GM12878 (cell line): Measurements from ENCODE around the gene SFSWAP. TPM values are rescaled to one million over a fixed set of nuclear protein-coding genes. Genes with fewer than 3 reads are reported as not detected.
"Not testable (repeated sequence)": the region's sequence is repeated elsewhere in the genome, so short reads cannot be mapped to it uniquely, and the experiment has no call there.

Source experiments
- ATAC-seq: fragments of 200-7000 bp; cut with Tn5 transposase; 3 replicates; pipeline ENCODE4 v1.9.1; 2020; ENCODE audit warnings: mild to moderate bottlenecking, moderate library complexity
- BruUV-seq: library from RNA; stranded (reverse); fragments of 400-500 nt; replicated peaks from 2 replicates; lab custom pipeline; 2021; lab: Mats Ljungman, UMichigan
- CTCF ChIA-PET: fragments of 300-600 bp; sonication (Branson Sonifier 250); formaldehyde crosslinking; extraction: SDS; loops from one replicate; lab custom pipeline; 2021; ENCODE audit warnings: inconsistent platforms; lab: Yijun Ruan, JAX
- POLR2A ChIA-PET: fragments of 350-600 bp; formaldehyde crosslinking; extraction: SDS; loops from one replicate; lab custom pipeline; 2021; ENCODE audit warnings: inconsistent platforms; lab: Charles Lee
- RAD21 ChIA-PET: fragments of 300-600 bp; sonication (Branson Sonifier 250); formaldehyde crosslinking; loops from one replicate; lab custom pipeline; 2023; ENCODE audit warnings: antibody characterized with exemption; ENCODE audit not compliant: unreplicated experiment; lab: Charles Lee
- SMC1A ChIA-PET: fragments of 300-600 bp; sonication (Branson Sonifier 250); formaldehyde crosslinking; loops from one replicate; lab custom pipeline; 2023; ENCODE audit not compliant: unreplicated experiment, uncharacterized antibody; lab: Charles Lee
- DNase-seq: peaks from one replicate; pipeline ENCODE4 v3.0.0-alpha.2; 2011; ENCODE audit warnings: low read depth, low spot score
- FAIRE-seq: peaks from 3 replicates; lab custom pipeline; 2011; peaks lifted over from hg19 to GRCh38; lab: Jason Lieb, UNC
- H2AFZ ChIP-seq: 2 replicates; pipeline ENCODE4 v1.6.0; 2011; ENCODE audit warnings: low read depth, low read length, control low read depth; ENCODE audit not compliant: control insufficient read depth
- H3K27ac ChIP-seq: 2 replicates; pipeline ENCODE4 v1.5.1; 2011; ENCODE audit warnings: control low read depth; ENCODE audit not compliant: control insufficient read depth, insufficient read depth
- H3K27me3 ChIP-seq, 2 experiments: replicated peaks in 1 of 2; 2 replicates each; pipeline versions ENCODE4 v1.6.0 to v1.6.1; 2011; ENCODE audit warnings: low read length in 1 of 2; ENCODE audit not compliant: control insufficient read depth in 2 of 2, insufficient read depth in 2 of 2
- H3K36me3 ChIP-seq, 2 experiments: 2 replicates each; pipeline ENCODE4 v1.5.1; 2011; ENCODE audit warnings: low read length in 1 of 2; ENCODE audit not compliant: control insufficient read depth in 2 of 2, insufficient read depth in 2 of 2
- H3K4me1 ChIP-seq: 2 replicates; pipeline ENCODE4 v1.6.1; 2011; ENCODE audit warnings: mild to moderate bottlenecking, low read length, moderate library complexity, mixed read lengths; ENCODE audit not compliant: control insufficient read depth, insufficient read depth
- H3K4me2 ChIP-seq: 2 replicates; pipeline ENCODE4 v1.6.0; 2011; ENCODE audit warnings: control low read depth; ENCODE audit not compliant: control insufficient read depth, insufficient read depth
- H3K4me3 ChIP-seq: fragments of 200-600 bp; sonication (generic); 2 replicates; pipeline ENCODE4 v1.5.1; 2016
- H3K79me2 ChIP-seq: 2 replicates; pipeline ENCODE4 v1.6.0; 2011; ENCODE audit warnings: low read length; ENCODE audit not compliant: control insufficient read depth, insufficient read depth
- H3K9ac ChIP-seq: 2 replicates; pipeline ENCODE4 v1.8.0; 2011; ENCODE audit warnings: low read length, control low read depth, mixed read lengths; ENCODE audit not compliant: control insufficient read depth, insufficient read depth
- H3K9me3 ChIP-seq: replicated peaks from 3 replicates; pipeline ENCODE4 v1.5.1; 2011; ENCODE audit warnings: mild to moderate bottlenecking, low read length; ENCODE audit not compliant: control insufficient read depth, insufficient read depth
- H4K20me1 ChIP-seq: 2 replicates; pipeline ENCODE4 v1.6.0; 2011; ENCODE audit not compliant: control insufficient read depth, insufficient read depth
- BACH1 ChIP-seq: fragments of 450-650 bp; IDR thresholded peaks from 2 replicates; pipeline ENCODE4 v1.6.1; 2017; ENCODE audit warnings: mild to moderate bottlenecking, borderline replicate concordance
- EED ChIP-seq: sonication (generic); IDR thresholded peaks from 2 replicates; pipeline ENCODE4 v1.6.1; 2016; ENCODE audit warnings: antibody characterized with exemption, low read depth
- FOXK2 ChIP-seq: fragments of 450-650 bp; IDR thresholded peaks from 2 replicates; pipeline ENCODE4 v1.6.1; 2017; ENCODE audit warnings: mild to moderate bottlenecking, moderate library complexity
- HDAC6 ChIP-seq: fragments of 200-600 bp; sonication (generic); IDR thresholded peaks from one replicate; pipeline ENCODE4 v1.8.0; 2017; ENCODE audit warnings: antibody characterized with exemption; ENCODE audit not compliant: unreplicated experiment
- JUNB ChIP-seq: IDR thresholded peaks from 2 replicates; pipeline ENCODE4 v1.6.1; 2016; ENCODE audit warnings: antibody characterized with exemption, mild to moderate bottlenecking
- LARP7 ChIP-seq: fragments of 450-650 bp; IDR thresholded peaks from 2 replicates; pipeline ENCODE4 v1.6.1; 2017; ENCODE audit warnings: mild to moderate bottlenecking
- MEF2B ChIP-seq: fragments of 450-650 bp; IDR thresholded peaks from 2 replicates; pipeline ENCODE4 v1.6.1; 2018; ENCODE audit warnings: mild to moderate bottlenecking, moderate library complexity; ENCODE audit not compliant: partially characterized antibody, poor library complexity, severe bottlenecking
- RFX5 ChIP-seq: IDR thresholded peaks from 2 replicates; pipeline ENCODE4 v1.6.1; 2011; ENCODE audit warnings: low read depth, low read length, improper control_type of control experiment
- SIN3A ChIP-seq: IDR thresholded peaks from 2 replicates; pipeline ENCODE4 v1.6.1; 2012; ENCODE audit warnings: low read depth, low read length, improper control_type of control experiment
- SMAD1 ChIP-seq: fragments of 450-650 bp; IDR thresholded peaks from 2 replicates; pipeline ENCODE4 v1.6.1; 2018; ENCODE audit warnings: mild to moderate bottlenecking, low read depth; ENCODE audit not compliant: partially characterized antibody
- STAT1 ChIP-seq: fragments of 450-650 bp; conservative IDR thresholded peaks from 2 replicates; pipeline ENCODE4 v1.6.1; 2014; ENCODE audit warnings: antibody characterized with exemption, mild to moderate bottlenecking
- ZNF274 ChIP-seq: IDR thresholded peaks from one replicate; pipeline ENCODE4 v1.8.0; 2011; ENCODE audit not compliant: insufficient read length, insufficient read depth
- ZNF622 ChIP-seq: fragments of 450-650 bp; IDR thresholded peaks from 2 replicates; pipeline ENCODE4 v1.6.1; 2017; ENCODE audit warnings: mild to moderate bottlenecking, inconsistent platforms
- WGBS: methylation state at CpG from one replicate; pipeline ENCODE4 v1.1.6; 2016; ENCODE audit warnings: low lambda C conversion rate; ENCODE audit not compliant: insufficient replicate concordance, insufficient coverage; ENCODE audit errors: missing lambda C conversion rate; 5-methylcytosine and 5-hydroxymethylcytosine counted together
- in situ Hi-C: fragments of 300-500 bp; cut with MboI; formaldehyde crosslinking; loops from 9 replicates; pipeline ENCODE4 v1.14.3; 2018; ENCODE audit warnings: mixed read lengths
- intact Hi-C: fragments of 100-400 bp; cut with micrococcal nuclease; formaldehyde crosslinking; loops from one replicate; pipeline ENCODE4 v1.14.2; 2022; ENCODE audit not compliant: unreplicated experiment
- polyA plus RNA-seq, 11 experiments: library from polyadenylated mRNA; depleted of rRNA in 4 of 11; unstranded in 6 of 11; stranded (reverse) in 5 of 11; fragments of >200 nt; fragmentation: Nextera tagmentation in 4 of 11; fragmentation: Illumina TruSeq in 1 of 11; extraction: Ambion mirVana in 4 of 11; extraction: Trizol in 1 of 11; gene quantifications; 1 replicate in 1 of 11; 2 replicates in 10 of 11; pipeline versions ENCODE4 v1.2.1 to v1.2.3, GENCODE V29; 2011 to 2016; ENCODE audit warnings: inconsistent platforms in 2 of 11, missing spikeins in 2 of 11, low read depth in 1 of 11
- total RNA-seq, 4 experiments: library from RNA; depleted of rRNA in 3 of 4; stranded (reverse); fragments of >200 nt in 3 of 4; fragmentation: Illumina TruSeq in 1 of 4; extraction: Trizol in 1 of 4; gene quantifications; 2 replicates each; pipeline versions ENCODE4 v1.2.1 to v1.2.3, GENCODE V29; 2013 to 2021
- TF ChIP-seq, protein P1 (sequence below): fragments of 450-650 bp; IDR thresholded peaks from 2 replicates; pipeline ENCODE4 v1.6.1; 2017; ENCODE audit warnings: mild to moderate bottlenecking

SFSWAP gene
- total and polyA plus RNA-seq, 10 of the 15 experiments (the other 5 are each of a cell fraction or from before 2014, with no cell fraction given), result 1.8 to 48.6 (median 25.0) TPM

DNA sequence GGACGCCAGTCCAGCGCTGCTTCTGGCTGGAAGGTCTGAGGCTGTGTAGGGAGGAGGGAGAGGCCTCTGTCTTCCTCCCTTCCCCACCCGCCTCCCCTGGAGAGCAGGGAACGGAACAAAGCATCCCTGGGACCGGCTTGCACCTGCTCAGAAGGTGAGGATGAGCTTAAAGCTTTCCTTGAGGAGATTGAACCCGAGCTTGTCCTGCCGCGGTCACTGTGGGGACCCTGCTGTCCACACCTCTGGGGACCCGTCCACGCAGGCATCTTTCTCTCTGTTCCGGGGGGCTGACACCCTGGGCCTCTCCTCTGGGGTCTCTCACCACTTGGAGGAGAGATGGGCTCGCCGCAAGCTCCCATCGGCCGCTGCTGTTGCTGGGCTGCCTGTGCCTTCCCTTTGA lies 33.2 kb upstream of the SFSWAP start:
- ATAC-seq, result no peak
- 56% methylated on average over 10 of the region's 15 CpGs for WGBS
- no TSS peak for BruUV-seq
- TF ChIP-seq STAT1 (no peak), EED (no peak), ZNF622 (no peak), FOXK2 (no peak), LARP7 (no peak), HDAC6 (no peak), JUNB (no peak), RFX5 (no peak), BACH1 (no peak), SMAD1 (no peak), SIN3A (no peak), ZNF274 (no peak), MEF2B (no peak)
- TF ChIP-seq, protein P1, sequence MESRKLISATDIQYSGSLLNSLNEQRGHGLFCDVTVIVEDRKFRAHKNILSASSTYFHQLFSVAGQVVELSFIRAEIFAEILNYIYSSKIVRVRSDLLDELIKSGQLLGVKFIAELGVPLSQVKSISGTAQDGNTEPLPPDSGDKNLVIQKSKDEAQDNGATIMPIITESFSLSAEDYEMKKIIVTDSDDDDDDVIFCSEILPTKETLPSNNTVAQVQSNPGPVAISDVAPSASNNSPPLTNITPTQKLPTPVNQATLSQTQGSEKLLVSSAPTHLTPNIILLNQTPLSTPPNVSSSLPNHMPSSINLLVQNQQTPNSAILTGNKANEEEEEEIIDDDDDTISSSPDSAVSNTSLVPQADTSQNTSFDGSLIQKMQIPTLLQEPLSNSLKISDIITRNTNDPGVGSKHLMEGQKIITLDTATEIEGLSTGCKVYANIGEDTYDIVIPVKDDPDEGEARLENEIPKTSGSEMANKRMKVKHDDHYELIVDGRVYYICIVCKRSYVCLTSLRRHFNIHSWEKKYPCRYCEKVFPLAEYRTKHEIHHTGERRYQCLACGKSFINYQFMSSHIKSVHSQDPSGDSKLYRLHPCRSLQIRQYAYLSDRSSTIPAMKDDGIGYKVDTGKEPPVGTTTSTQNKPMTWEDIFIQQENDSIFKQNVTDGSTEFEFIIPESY, result no peak
- intact Hi-C loops, result no loop called here
- Histone ChIP-seq H3K9me3 (no peaks in the 10 kb centered on the region), H3K4me3 (no peak overlapping the region), H3K36me3 (no peaks in the 10 kb centered on the region), H3K27me3 (no peaks in the 10 kb centered on the region), H3K9ac (no peak overlapping the region), H4K20me1 (no peaks in the 10 kb centered on the region), H3K79me2 (no peaks in the 10 kb centered on the region), H3K4me2 (no peak overlapping the region), H3K27ac (no peak overlapping the region), H2AFZ (no peak overlapping the region), H3K4me1 (no peaks in the 10 kb centered on the region)
- ChIA-PET RAD21 (no interaction called here), SMC1A (no interaction called here), POLR2A (no interaction called here), CTCF (no interaction called here)
- no peak for FAIRE-seq
- DNase-seq, result no peak
- in situ Hi-C loops, result no loop called here

DNA sequence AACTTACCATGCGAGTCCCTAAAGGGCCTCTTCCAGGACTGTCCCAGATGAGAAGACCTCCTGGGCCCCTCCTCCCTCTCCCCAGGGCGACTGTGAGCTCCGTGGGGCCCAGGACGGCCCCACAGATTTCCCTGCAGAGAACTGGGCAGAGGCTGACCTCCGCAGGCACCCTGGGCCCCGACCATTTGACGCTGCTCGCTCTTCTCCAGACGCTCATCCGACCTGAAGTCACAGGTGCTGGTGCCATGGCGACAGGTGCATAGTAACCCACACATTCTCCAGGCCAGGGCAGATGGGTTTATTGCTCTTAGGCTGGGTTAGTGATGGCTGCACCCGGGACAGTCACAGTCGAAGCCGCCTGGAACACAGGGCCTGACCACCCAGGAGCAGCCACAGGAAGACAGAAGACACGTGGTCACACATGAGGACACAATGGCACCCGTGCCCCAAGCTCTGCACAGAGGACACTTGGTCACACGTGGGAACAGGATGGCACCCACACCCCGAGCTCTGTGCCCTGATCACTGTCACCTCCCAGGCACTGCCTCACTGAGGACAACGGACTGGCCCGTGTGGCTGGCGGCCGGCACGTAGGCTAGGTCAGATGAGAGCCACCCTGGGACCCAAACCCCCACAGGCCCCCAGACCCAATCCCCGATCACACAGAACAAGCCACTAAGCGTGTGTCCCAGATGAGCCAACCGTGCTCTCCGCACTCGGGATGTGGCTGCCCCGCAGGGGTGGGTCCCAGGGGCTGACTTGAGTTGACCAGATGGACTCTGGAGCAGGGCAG lies 32.3 kb upstream of the SFSWAP start:
- H3K9me3 ChIP-seq, H2AFZ ChIP-seq, POLR2A ChIA-PET, ATAC-seq, H3K4me1 ChIP-seq, intact Hi-C loops, BruUV-seq, H3K4me2 ChIP-seq, FAIRE-seq, DNase-seq, RAD21 ChIA-PET, H3K79me2 ChIP-seq, H3K4me3 ChIP-seq, in situ Hi-C loops, SMC1A ChIA-PET, H3K27me3 ChIP-seq, H3K36me3 ChIP-seq, CTCF ChIA-PET, H3K9ac ChIP-seq, H4K20me1 ChIP-seq, H3K27ac ChIP-seq: not testable (repeated sequence)
- 50% methylated on average over 25 of the region's 29 CpGs for WGBS
